Measurements from ENCODE around the gene SLC35E4. TPM values are rescaled to one million over a fixed set of nuclear protein-coding genes. Genes with fewer than 3 reads are reported as not detected.

The SLC35E4 gene
- total RNA-seq, 1 experiment from 2014 or later = 5.5 TPM

GRCh38 chr22:30601464-30601863, 34.1 kb upstream of the SLC35E4 start:
- no peak overlapping the region for H3K27ac ChIP-seq (ENCODE audit: low read length)
- DNase-seq (ENCODE audit: low read depth, low spot score) (no peak), ATAC-seq (no peak)
- BruUV-seq (replicated peaks) = no TSS peak
- no peaks in the 10 kb centered on the region for H3K9me3 ChIP-seq (ENCODE audit: control insufficient read depth, insufficient read depth, low read depth, low read length)
- TF ChIP-seq CTCF (IDR thresholded peaks at IDR 0.05) (no peak), POLR2AphosphoS5 (IDR thresholded peaks at IDR 0.05; ENCODE audit: low read depth, low read length) (no peak), TCF7L2 (IDR thresholded peaks at IDR 0.05; ENCODE audit: low read depth, low read length) (no peak), REST (IDR thresholded peaks at IDR 0.05; ENCODE audit: insufficient read depth in 1 of 2, low read depth in 2 of 2, low read length in 1 of 2) (no peak), SIN3A (IDR thresholded peaks at IDR 0.05; ENCODE audit: borderline replicate concordance, insufficient read depth, low read depth, low read length) (no peak)
- POLR2A ChIA-PET = no interaction called here
- no peaks in the 10 kb centered on the region for H3K27me3 ChIP-seq (ENCODE audit: control insufficient read depth, insufficient read depth, low read length)
- intact Hi-C loops (cut with micrococcal nuclease; ENCODE audit: unreplicated experiment) = no loop called here
- H3K36me3 ChIP-seq (ENCODE audit: control insufficient read depth, insufficient read depth, low read length) = no peaks in the 10 kb centered on the region
- no peak overlapping the region for H3K4me3 ChIP-seq (ENCODE audit: low read depth in 2 of 2, low read length in 2 of 2)
- CTCF ChIA-PET = interaction anchor here (0.5 to 1.0 kb wide), 6 partner anchors 14 to 213 kb away, joined by 3 to 9 read pairs (median 6); no protein-coding TSS in a partner anchor
- in situ Hi-C loops (cut with HindIII; ENCODE audit: low pct_unique_long_range_greater_than_20kb, low sequenced_read_pairs) = no loop called here
- H3K4me1 ChIP-seq (ENCODE audit: control insufficient read depth, insufficient read depth, low read length) = no peaks in the 10 kb centered on the region

GRCh38 chr22:30602049-30602448, 33.5 kb upstream of the SLC35E4 start:
- no TSS peak for BruUV-seq (replicated peaks)
- ChIA-PET POLR2A (interaction anchor here (0.7 kb wide), 1 partner anchor 124 kb away, joined by 3 read pairs; no protein-coding TSS in a partner anchor), CTCF (interaction anchor here (0.5 to 1.0 kb wide), 8 partner anchors 9 to 213 kb away, joined by 3 to 9 read pairs (median 6); no protein-coding TSS in a partner anchor)
- intact Hi-C loops (cut with micrococcal nuclease; ENCODE audit: unreplicated experiment) (no loop called here), in situ Hi-C loops (cut with HindIII; ENCODE audit: low pct_unique_long_range_greater_than_20kb, low sequenced_read_pairs) (no loop called here)
- Histone ChIP-seq H3K27ac (ENCODE audit: low read length) (no peak overlapping the region), H3K4me1 (ENCODE audit: control insufficient read depth, insufficient read depth, low read length) (no peaks in the 10 kb centered on the region), H3K27me3 (ENCODE audit: control insufficient read depth, insufficient read depth, low read length) (no peaks in the 10 kb centered on the region), H3K36me3 (ENCODE audit: control insufficient read depth, insufficient read depth, low read length) (no peaks in the 10 kb centered on the region), H3K9me3 (ENCODE audit: control insufficient read depth, insufficient read depth, low read depth, low read length) (no peaks in the 10 kb centered on the region), H3K4me3 (ENCODE audit: low read depth in 2 of 2, low read length in 2 of 2) (no peak overlapping the region)
- DNase-seq (ENCODE audit: low read depth, low spot score) (no peak), ATAC-seq (no peak)
- TF ChIP-seq CTCF (IDR thresholded peaks at IDR 0.05) = peak; percentile 67
- no peak for TF ChIP-seq SIN3A (IDR thresholded peaks at IDR 0.05; ENCODE audit: borderline replicate concordance, insufficient read depth, low read depth, low read length)
